Measurements from ENCODE around the gene SMARCAD1.

SMARCAD1 gene

DNA sequence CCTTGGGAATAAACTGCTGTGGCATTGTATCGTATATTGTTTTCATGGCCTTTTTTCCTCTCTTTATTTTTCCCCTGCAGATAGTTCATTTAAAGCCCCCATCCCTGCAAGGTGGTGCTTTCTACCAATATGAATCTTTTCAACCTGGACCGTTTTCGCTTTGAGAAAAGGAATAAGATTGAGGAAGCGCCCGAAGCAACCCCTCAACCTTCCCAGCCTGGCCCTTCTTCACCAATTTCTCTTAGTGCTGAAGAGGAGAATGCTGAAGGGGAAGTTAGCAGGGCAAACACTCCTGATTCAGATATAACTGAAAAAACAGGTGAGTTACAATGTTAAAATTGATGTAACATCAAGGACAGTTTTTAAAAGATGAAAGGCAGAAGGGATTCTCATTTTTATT, 601 bp downstream of the SMARCAD1 start:
- TF ChIP-seq FOXP2 (optimal IDR thresholded peaks at IDR 0.05; ENCODE audit: borderline replicate concordance, extremely low read depth, extremely low read length, insufficient read depth) (no peak), POLR2AphosphoS5 (IDR thresholded peaks at IDR 0.05; ENCODE audit: low read depth, low read length) (no peak), TAF1 (IDR thresholded peaks at IDR 0.05; ENCODE audit: borderline replicate concordance, insufficient read depth, low read length) (no peak), SIN3A (IDR thresholded peaks at IDR 0.05; ENCODE audit: borderline replicate concordance, insufficient read depth, low read length) (no peak)
- TF ChIP-seq, protein P1, sequence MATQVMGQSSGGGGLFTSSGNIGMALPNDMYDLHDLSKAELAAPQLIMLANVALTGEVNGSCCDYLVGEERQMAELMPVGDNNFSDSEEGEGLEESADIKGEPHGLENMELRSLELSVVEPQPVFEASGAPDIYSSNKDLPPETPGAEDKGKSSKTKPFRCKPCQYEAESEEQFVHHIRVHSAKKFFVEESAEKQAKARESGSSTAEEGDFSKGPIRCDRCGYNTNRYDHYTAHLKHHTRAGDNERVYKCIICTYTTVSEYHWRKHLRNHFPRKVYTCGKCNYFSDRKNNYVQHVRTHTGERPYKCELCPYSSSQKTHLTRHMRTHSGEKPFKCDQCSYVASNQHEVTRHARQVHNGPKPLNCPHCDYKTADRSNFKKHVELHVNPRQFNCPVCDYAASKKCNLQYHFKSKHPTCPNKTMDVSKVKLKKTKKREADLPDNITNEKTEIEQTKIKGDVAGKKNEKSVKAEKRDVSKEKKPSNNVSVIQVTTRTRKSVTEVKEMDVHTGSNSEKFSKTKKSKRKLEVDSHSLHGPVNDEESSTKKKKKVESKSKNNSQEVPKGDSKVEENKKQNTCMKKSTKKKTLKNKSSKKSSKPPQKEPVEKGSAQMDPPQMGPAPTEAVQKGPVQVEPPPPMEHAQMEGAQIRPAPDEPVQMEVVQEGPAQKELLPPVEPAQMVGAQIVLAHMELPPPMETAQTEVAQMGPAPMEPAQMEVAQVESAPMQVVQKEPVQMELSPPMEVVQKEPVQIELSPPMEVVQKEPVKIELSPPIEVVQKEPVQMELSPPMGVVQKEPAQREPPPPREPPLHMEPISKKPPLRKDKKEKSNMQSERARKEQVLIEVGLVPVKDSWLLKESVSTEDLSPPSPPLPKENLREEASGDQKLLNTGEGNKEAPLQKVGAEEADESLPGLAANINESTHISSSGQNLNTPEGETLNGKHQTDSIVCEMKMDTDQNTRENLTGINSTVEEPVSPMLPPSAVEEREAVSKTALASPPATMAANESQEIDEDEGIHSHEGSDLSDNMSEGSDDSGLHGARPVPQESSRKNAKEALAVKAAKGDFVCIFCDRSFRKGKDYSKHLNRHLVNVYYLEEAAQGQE (IDR thresholded peaks at IDR 0.05; ENCODE audit: insufficient read depth in 1 of 2, low read depth in 2 of 2, low read length in 2 of 2): no peak

DNA sequence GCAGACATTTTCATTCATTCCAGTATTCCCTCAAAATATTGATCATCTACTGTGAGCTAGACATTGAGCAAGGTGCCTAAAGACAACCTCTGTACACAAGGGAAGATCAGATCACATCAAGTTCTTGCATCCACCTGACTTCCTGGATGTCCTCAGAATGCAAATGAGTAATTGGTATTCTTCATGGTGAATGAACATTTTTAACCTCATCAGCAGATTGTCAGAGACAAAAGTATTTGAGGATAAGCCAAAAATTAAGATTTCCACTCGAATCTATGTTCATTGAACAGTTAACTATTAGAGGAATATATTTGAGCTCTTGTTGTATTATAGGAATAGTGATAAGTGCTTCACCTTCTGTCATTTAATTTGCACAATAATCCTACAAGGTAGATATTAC, 1.3 kb downstream of the SMARCAD1 start:
- TF ChIP-seq TAF1 (IDR thresholded peaks at IDR 0.05; ENCODE audit: borderline replicate concordance, insufficient read depth, low read length): no peak

DNA sequence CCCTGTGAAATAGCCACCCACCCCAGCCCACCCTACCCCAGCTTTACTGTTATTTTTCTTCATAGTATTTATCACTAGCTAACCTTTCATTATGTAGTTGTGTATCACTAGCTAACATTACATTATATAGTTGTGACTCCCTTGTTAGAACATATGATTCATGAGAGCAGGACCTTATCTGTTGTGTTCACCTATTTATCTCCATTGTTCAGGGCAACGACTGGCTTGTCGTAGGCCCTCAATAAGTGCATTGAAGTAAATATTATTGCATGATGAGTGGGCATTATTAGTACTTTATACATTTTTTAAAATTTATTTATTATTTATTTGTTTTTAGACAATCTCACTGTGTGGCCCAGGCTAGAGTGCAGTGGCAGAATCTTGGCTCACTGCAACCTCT, 4.2 kb downstream of the SMARCAD1 start:
- TF ChIP-seq POLR2AphosphoS5 (IDR thresholded peaks at IDR 0.05; ENCODE audit: low read depth, low read length): no peak
- no peak for TF ChIP-seq FOXP2 (optimal IDR thresholded peaks at IDR 0.05; ENCODE audit: borderline replicate concordance, extremely low read depth, extremely low read length, insufficient read depth)

DNA sequence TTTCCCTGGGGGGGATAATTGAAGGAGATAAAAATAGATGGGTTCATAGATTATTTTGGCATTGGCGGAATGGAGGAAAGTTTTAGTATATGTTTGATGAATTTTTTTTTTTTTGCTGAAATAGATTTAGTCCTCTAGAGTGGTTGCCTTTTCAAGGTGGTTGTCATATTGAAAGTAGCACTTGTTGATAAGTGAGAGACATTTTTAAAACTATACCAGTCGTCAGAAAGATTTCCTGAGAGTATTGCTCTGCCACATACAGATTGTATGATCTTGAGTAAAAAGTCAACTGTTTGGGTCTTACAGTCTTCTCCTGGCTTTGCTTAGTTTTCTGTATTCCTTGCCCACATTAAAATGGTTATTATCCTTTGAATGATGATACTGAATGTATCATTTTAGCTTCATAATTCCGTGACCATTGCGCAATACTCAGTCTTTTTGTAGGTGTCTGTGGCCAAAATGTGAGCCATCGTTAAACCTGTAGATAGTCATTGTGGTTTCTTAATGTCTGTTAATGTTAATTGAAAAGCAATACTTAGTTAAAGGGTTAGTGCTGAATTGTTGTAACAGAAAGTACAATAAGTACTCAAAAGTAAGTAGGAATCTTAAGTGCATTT, 7.1 kb downstream of the SMARCAD1 start:
- TF ChIP-seq, protein P1 (IDR thresholded peaks at IDR 0.05; ENCODE audit: insufficient read depth in 1 of 2, low read depth in 2 of 2, low read length in 2 of 2): no peak
- no peak for TF ChIP-seq SIN3A (IDR thresholded peaks at IDR 0.05; ENCODE audit: borderline replicate concordance, insufficient read depth, low read length)
- TF ChIP-seq POLR2AphosphoS5 (IDR thresholded peaks at IDR 0.05; ENCODE audit: low read depth, low read length): no peak
- TF ChIP-seq FOXP2 (optimal IDR thresholded peaks at IDR 0.05; ENCODE audit: borderline replicate concordance, extremely low read depth, extremely low read length, insufficient read depth): no peak
- TF ChIP-seq TAF1 (IDR thresholded peaks at IDR 0.05; ENCODE audit: borderline replicate concordance, insufficient read depth, low read length): no peak

DNA sequence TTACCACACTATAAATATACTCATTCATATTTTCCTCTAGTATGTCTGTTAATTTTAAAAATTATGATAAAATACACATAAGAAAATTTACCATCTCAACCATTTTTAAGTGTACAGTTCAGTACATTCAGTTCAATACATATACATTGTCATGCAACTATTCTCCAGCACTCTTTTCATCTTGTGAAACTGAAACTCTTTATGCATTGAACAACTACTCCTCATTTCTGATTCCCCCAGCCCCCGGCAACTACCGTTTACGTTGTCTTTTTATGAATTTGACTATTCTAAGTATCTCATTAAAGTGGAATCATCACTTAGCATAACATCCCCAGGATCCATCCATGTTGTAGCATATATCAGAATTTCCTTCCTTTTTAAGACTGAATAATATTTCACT, 8.7 kb downstream of the SMARCAD1 start:
- TF ChIP-seq TAF1 (IDR thresholded peaks at IDR 0.05; ENCODE audit: borderline replicate concordance, insufficient read depth, low read length) (no peak), SIN3A (IDR thresholded peaks at IDR 0.05; ENCODE audit: borderline replicate concordance, insufficient read depth, low read length) (no peak), FOXP2 (optimal IDR thresholded peaks at IDR 0.05; ENCODE audit: borderline replicate concordance, extremely low read depth, extremely low read length, insufficient read depth) (no peak)

DNA sequence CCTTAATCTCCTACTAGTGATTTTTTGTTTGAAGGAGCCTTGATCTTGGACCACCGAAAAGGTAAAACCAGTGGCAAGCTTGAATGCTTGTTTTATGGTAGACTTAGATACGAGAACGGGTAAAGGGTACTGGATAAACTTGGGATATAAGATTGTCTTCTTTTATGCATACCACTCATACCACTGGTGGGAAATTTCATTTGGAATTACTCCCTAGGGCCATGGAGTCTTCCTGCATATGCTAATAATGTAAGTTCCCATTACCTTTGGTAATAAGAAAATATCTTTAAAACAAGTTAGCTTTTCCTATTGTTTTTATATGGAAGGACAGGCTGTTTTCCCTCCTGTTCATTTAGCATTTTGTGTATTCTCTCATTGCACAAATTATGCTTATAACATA, 11.7 kb downstream of the SMARCAD1 start:
- TF ChIP-seq SIN3A (IDR thresholded peaks at IDR 0.05; ENCODE audit: borderline replicate concordance, insufficient read depth, low read length): no peak
- no peak for TF ChIP-seq TAF1 (IDR thresholded peaks at IDR 0.05; ENCODE audit: borderline replicate concordance, insufficient read depth, low read length)
- no peak for TF ChIP-seq FOXP2 (optimal IDR thresholded peaks at IDR 0.05; ENCODE audit: borderline replicate concordance, extremely low read depth, extremely low read length, insufficient read depth)
- TF ChIP-seq, protein P1 (IDR thresholded peaks at IDR 0.05; ENCODE audit: insufficient read depth in 1 of 2, low read depth in 2 of 2, low read length in 2 of 2): no peak
- TF ChIP-seq POLR2AphosphoS5 (IDR thresholded peaks at IDR 0.05; ENCODE audit: low read depth, low read length): no peak

DNA sequence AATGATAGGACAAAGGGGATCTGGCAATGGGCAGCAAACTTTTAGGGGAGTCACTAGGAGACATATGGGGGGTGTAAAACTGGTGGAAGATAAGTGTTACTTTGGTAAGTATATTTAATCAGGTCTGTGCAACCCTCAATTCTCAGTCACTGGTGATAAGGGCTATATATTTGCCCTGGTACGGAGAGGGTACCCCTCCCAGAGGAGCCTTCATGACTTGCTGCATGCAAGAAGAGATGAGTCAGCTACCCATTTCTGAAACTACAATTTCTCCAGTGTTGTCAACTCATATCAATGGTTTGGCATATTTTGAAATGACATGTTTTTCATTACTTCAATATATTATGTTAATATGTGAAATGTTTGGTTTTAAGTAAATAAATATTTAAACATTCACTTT, 14.3 kb downstream of the SMARCAD1 start:
- TF ChIP-seq, protein P1 (IDR thresholded peaks at IDR 0.05; ENCODE audit: insufficient read depth in 1 of 2, low read depth in 2 of 2, low read length in 2 of 2): no peak
- TF ChIP-seq POLR2AphosphoS5 (IDR thresholded peaks at IDR 0.05; ENCODE audit: low read depth, low read length) (no peak), TAF1 (IDR thresholded peaks at IDR 0.05; ENCODE audit: borderline replicate concordance, insufficient read depth, low read length) (no peak), SIN3A (IDR thresholded peaks at IDR 0.05; ENCODE audit: borderline replicate concordance, insufficient read depth, low read length) (no peak), FOXP2 (optimal IDR thresholded peaks at IDR 0.05; ENCODE audit: borderline replicate concordance, extremely low read depth, extremely low read length, insufficient read depth) (no peak)
